SK-N-MC (cell line): Measurements from ENCODE around the gene SULT1A2.

ENCODE experiments used
- EZH2 ChIP-seq: fragments of 200-600 bp; sonication (generic); IDR thresholded peaks from one replicate; pipeline ENCODE4 v1.6.1; 2017; ENCODE audit warnings: antibody characterized with exemption
- FOXP2 ChIP-seq: optimal IDR thresholded peaks from 2 replicates; pipeline ENCODE3; 2011; ENCODE audit warnings: mild to moderate bottlenecking, moderate library complexity; ENCODE audit not compliant: insufficient read depth; ENCODE audit errors: extremely low read length, control extremely low read depth
- POLR2AphosphoS5 ChIP-seq: IDR thresholded peaks from 2 replicates; pipeline ENCODE4 v1.6.1; 2012; ENCODE audit warnings: mild to moderate bottlenecking, low read depth, low read length, borderline replicate concordance

- no peak for TF ChIP-seq POLR2AphosphoS5
- TF ChIP-seq EZH2 = no peak
- TF ChIP-seq FOXP2 = no peak
Observed at GRCh38 chr16:28544998-28545397, 51.9 kb downstream of the SULT1A2 start.
